ENCODE measurements around the gene CTXND1. TPM values are rescaled to one million over a fixed set of nuclear protein-coding genes. Genes with fewer than 3 reads are reported as not detected.

CTXND1 gene
- total RNA-seq, 2 donors from 2014 or later: not detected

- H3K9me3 ChIP-seq (ENCODE audit: control insufficient read depth, low read length, poor library complexity, severe bottlenecking): no peaks in the 10 kb centered on the region
- Mint-ChIP-seq H3K27me3 (no peaks in the 10 kb centered on the region), H3K27ac (no peak overlapping the region), H3K36me3 (ENCODE audit: low read depth) (peaks cover 7% of the 10 kb centered on the region), H3K4me1 (peaks cover 12% of the 10 kb centered on the region), H3K4me3 (no peak overlapping the region)
- DNase-seq (no peak), ATAC-seq (no peak)
These were observed 72.1 kb downstream of the CTXND1 start for GRCh38 chr15:80179935-80180334.

- H3K9me3 ChIP-seq (ENCODE audit: control insufficient read depth, low read length, poor library complexity, severe bottlenecking): no peaks in the 10 kb centered on the region
- ATAC-seq (no peak), DNase-seq (no peak)
- Mint-ChIP-seq H3K4me1 (peaks cover 12% of the 10 kb centered on the region), H3K36me3 (ENCODE audit: low read depth) (peaks cover 7% of the 10 kb centered on the region), H3K27ac (no peak overlapping the region), H3K27me3 (no peaks in the 10 kb centered on the region), H3K4me3 (no peak overlapping the region)
These were observed 72.8 kb downstream of the CTXND1 start for GRCh38 chr15:80179025-80179759.

- Mint-ChIP-seq H3K4me3 (no peak overlapping the region), H3K27me3 (no peaks in the 10 kb centered on the region), H3K27ac (no peak overlapping the region), H3K36me3 (ENCODE audit: low read depth) (peaks cover 7% of the 10 kb centered on the region), H3K4me1 (peaks cover 7% of the 10 kb centered on the region)
- ATAC-seq (no peak), DNase-seq (no peak)
- H3K9me3 ChIP-seq (ENCODE audit: control insufficient read depth, low read length, poor library complexity, severe bottlenecking): no peaks in the 10 kb centered on the region
These were observed 74.9 kb downstream of the CTXND1 start for GRCh38 chr15:80177156-80177555.

GRCh38 chr15:80176443-80176842 lies 75.6 kb downstream of the CTXND1 start:
- no peak overlapping the region for H3K4me3 Mint-ChIP-seq
- no peak for DNase-seq
- H3K36me3 Mint-ChIP-seq (ENCODE audit: low read depth): peaks cover 4% of the 10 kb centered on the region
- peaks cover 4% of the 10 kb centered on the region for H3K4me1 Mint-ChIP-seq
- ATAC-seq: no peak
- H3K27ac Mint-ChIP-seq: no peak overlapping the region
- no peaks in the 10 kb centered on the region for H3K9me3 ChIP-seq (ENCODE audit: control insufficient read depth, low read length, poor library complexity, severe bottlenecking)
- no peaks in the 10 kb centered on the region for H3K27me3 Mint-ChIP-seq

- no peaks in the 10 kb centered on the region for H3K9me3 ChIP-seq (ENCODE audit: control insufficient read depth, low read length, poor library complexity, severe bottlenecking)
- Mint-ChIP-seq H3K27ac (no peak overlapping the region), H3K4me1 (peaks cover 4% of the 10 kb centered on the region), H3K27me3 (no peaks in the 10 kb centered on the region), H3K4me3 (no peak overlapping the region), H3K36me3 (ENCODE audit: low read depth) (peaks cover 4% of the 10 kb centered on the region)
- DNase-seq: no peak
- ATAC-seq: no peak
These were observed 76.6 kb downstream of the CTXND1 start for GRCh38 chr15:80175436-80175835.

GRCh38 chr15:80174017-80174746 lies 77.8 kb downstream of the CTXND1 start:
- ATAC-seq (no peak), DNase-seq (no peak)
- peaks cover 2% of the 10 kb centered on the region for H3K36me3 Mint-ChIP-seq (ENCODE audit: low read depth)
- H3K27ac Mint-ChIP-seq: no peak overlapping the region
- no peaks in the 10 kb centered on the region for H3K9me3 ChIP-seq (ENCODE audit: control insufficient read depth, low read length, poor library complexity, severe bottlenecking)
- H3K27me3 Mint-ChIP-seq: no peaks in the 10 kb centered on the region
- no peaks in the 10 kb centered on the region for H3K4me1 Mint-ChIP-seq
- H3K4me3 Mint-ChIP-seq: no peak overlapping the region

- peaks cover 2% of the 10 kb centered on the region for H3K36me3 Mint-ChIP-seq (ENCODE audit: low read depth)
- H3K27me3 Mint-ChIP-seq: no peaks in the 10 kb centered on the region
- no peak overlapping the region for H3K27ac Mint-ChIP-seq
- H3K4me3 Mint-ChIP-seq: no peak overlapping the region
- ATAC-seq: peak; percentile 77
- no peaks in the 10 kb centered on the region for H3K9me3 ChIP-seq (ENCODE audit: control insufficient read depth, low read length, poor library complexity, severe bottlenecking)
- H3K4me1 Mint-ChIP-seq: no peaks in the 10 kb centered on the region
- peak; percentile 27 to 59 (median 30) for DNase-seq
These were observed 78.8 kb downstream of the CTXND1 start for GRCh38 chr15:80173022-80173759.

- Mint-ChIP-seq H3K36me3 (ENCODE audit: low read depth) (peaks cover 2% of the 10 kb centered on the region), H3K27me3 (no peaks in the 10 kb centered on the region), H3K4me3 (no peak overlapping the region), H3K27ac (no peak overlapping the region), H3K4me1 (no peaks in the 10 kb centered on the region)
- no peaks in the 10 kb centered on the region for H3K9me3 ChIP-seq (ENCODE audit: control insufficient read depth, low read length, poor library complexity, severe bottlenecking)
- DNase-seq: no peak
- no peak for ATAC-seq
These were observed 79.6 kb downstream of the CTXND1 start for GRCh38 chr15:80172401-80172800.

GRCh38 chr15:80171787-80172186 lies 80.2 kb downstream of the CTXND1 start:
- DNase-seq: no peak
- peaks cover 2% of the 10 kb centered on the region for H3K36me3 Mint-ChIP-seq (ENCODE audit: low read depth)
- no peaks in the 10 kb centered on the region for H3K4me1 Mint-ChIP-seq
- H3K9me3 ChIP-seq (ENCODE audit: control insufficient read depth, low read length, poor library complexity, severe bottlenecking): no peaks in the 10 kb centered on the region
- no peak for ATAC-seq
- no peak overlapping the region for H3K27ac Mint-ChIP-seq
- H3K27me3 Mint-ChIP-seq: no peaks in the 10 kb centered on the region
- H3K4me3 Mint-ChIP-seq: no peak overlapping the region

GRCh38 chr15:80170596-80170995 lies 81.4 kb downstream of the CTXND1 start:
- no peak overlapping the region for H3K4me3 Mint-ChIP-seq
- no peak overlapping the region for H3K27ac Mint-ChIP-seq
- no peaks in the 10 kb centered on the region for H3K4me1 Mint-ChIP-seq

GRCh38 chr15:80169768-80170357 lies 82.2 kb downstream of the CTXND1 start:
- no peaks in the 10 kb centered on the region for H3K9me3 ChIP-seq (ENCODE audit: control insufficient read depth, low read length, poor library complexity, severe bottlenecking)
- no peaks in the 10 kb centered on the region for H3K27me3 Mint-ChIP-seq
- H3K27ac Mint-ChIP-seq: no peak overlapping the region
- no peak for ATAC-seq
- no peaks in the 10 kb centered on the region for H3K4me1 Mint-ChIP-seq
- H3K36me3 Mint-ChIP-seq (ENCODE audit: low read depth): no peaks in the 10 kb centered on the region
- H3K4me3 Mint-ChIP-seq: no peak overlapping the region
- no peak for DNase-seq

More at GRCh38 chr15:80170596-80170995, 81.4 kb downstream of the CTXND1 start:
- ATAC-seq (no peak), DNase-seq (no peak)
- H3K9me3 ChIP-seq (ENCODE audit: control insufficient read depth, low read length, poor library complexity, severe bottlenecking): no peaks in the 10 kb centered on the region
- Mint-ChIP-seq H3K27me3 (no peaks in the 10 kb centered on the region), H3K36me3 (ENCODE audit: low read depth) (no peaks in the 10 kb centered on the region)

GRCh38 chr15:80168421-80168820 lies 83.6 kb downstream of the CTXND1 start:
- Mint-ChIP-seq H3K27me3 (no peaks in the 10 kb centered on the region), H3K4me3 (no peak overlapping the region), H3K4me1 (no peaks in the 10 kb centered on the region), H3K36me3 (ENCODE audit: low read depth) (peaks cover 2% of the 10 kb centered on the region), H3K27ac (no peak overlapping the region)
- no peaks in the 10 kb centered on the region for H3K9me3 ChIP-seq (ENCODE audit: control insufficient read depth, low read length, poor library complexity, severe bottlenecking)
- ATAC-seq: no peak
- DNase-seq: no peak

- no peak overlapping the region for H3K27ac Mint-ChIP-seq
- DNase-seq (no peak), ATAC-seq (no peak)
- H3K4me3 Mint-ChIP-seq: peak overlapping the region; percentile 49
- peaks cover 2% of the 10 kb centered on the region for H3K36me3 Mint-ChIP-seq (ENCODE audit: low read depth)
- no peaks in the 10 kb centered on the region for H3K9me3 ChIP-seq (ENCODE audit: control insufficient read depth, low read length, poor library complexity, severe bottlenecking)
- H3K4me1 Mint-ChIP-seq: peaks cover under 1% of the 10 kb centered on the region
- H3K27me3 Mint-ChIP-seq: no peaks in the 10 kb centered on the region
These were observed 84.1 kb downstream of the CTXND1 start for GRCh38 chr15:80167936-80168335.
